K562 (cell line): ENCODE data around the gene EDRF1. TPM values are rescaled to one million over a fixed set of nuclear protein-coding genes. Genes with fewer than 3 reads are reported as not detected.

Experiments
- ATAC-seq: fragments of 200-7000 bp; cut with Tn5 transposase; 3 replicates; pipeline ENCODE4 v1.9.1; 2020; ENCODE audit warnings: moderate library complexity
- BruUV-seq: library from RNA; stranded (reverse); fragments of 400-500 nt; replicated peaks from 2 replicates; lab custom pipeline; 2021; lab: Mats Ljungman, UMichigan
- CTCF ChIA-PET: fragments of 300-600 bp; formaldehyde crosslinking; extraction: SDS; loops from one replicate; lab custom pipeline; 2021; ENCODE audit warnings: low intra/inter-chr PET ratio; lab: Yijun Ruan, JAX
- POLR2A ChIA-PET: fragments of 300-600, 350-650 bp; sonication (Branson Sonifier 250); formaldehyde crosslinking; extraction: SDS; loops from one replicate; lab custom pipeline; 2021; ENCODE audit warnings: antibody characterized with exemption, inconsistent platforms; lab: Yijun Ruan, JAX
- DNase-seq, 4 experiments: peaks; one replicate each; pipeline versions ENCODE4 v3.0.0 to v3.0.0-alpha.2; 2011 to 2018; ENCODE audit warnings: low spot score in 3 of 4, mixed read lengths in 3 of 4; ENCODE audit errors: extremely low read depth in 1 of 4
- FAIRE-seq: peaks from 2 replicates; lab custom pipeline; 2011; peaks lifted over from hg19 to GRCh38; lab: Jason Lieb, UNC
- H2AFZ ChIP-seq: 2 replicates; pipeline ENCODE4 v1.6.0; 2011; ENCODE audit warnings: low read depth, low read length, control low read depth, inconsistent platforms
- H3K27ac ChIP-seq: fragments of 200-600 bp; 3 replicates; pipeline ENCODE4 v1.8.0; 2011; ENCODE audit warnings: low read depth, mild to moderate bottlenecking, control low read depth, inconsistent platforms, low read length, moderate library complexity, mixed read lengths; ENCODE audit errors: extremely low read depth
- H3K27me3 ChIP-seq, 2 experiments: fragments of 300-600 bp in 1 of 2; 2 replicates in 1 of 2; 3 replicates in 1 of 2; pipeline versions ENCODE4 v1.6.0 to v1.8.0; 2011; ENCODE audit warnings: inconsistent platforms in 2 of 2, low read length in 2 of 2, mild to moderate bottlenecking in 1 of 2, mixed read lengths in 1 of 2, moderate library complexity in 1 of 2; ENCODE audit not compliant: control insufficient read depth in 2 of 2, insufficient read depth in 2 of 2
- H3K36me3 ChIP-seq: fragments of 300-600 bp; 3 replicates; pipeline ENCODE4 v1.8.0; 2011; ENCODE audit warnings: mild to moderate bottlenecking, low read length, inconsistent platforms; ENCODE audit not compliant: control insufficient read depth, insufficient read depth
- H3K4me1 ChIP-seq, 2 experiments: fragments of 200-600 bp in 1 of 2; replicated peaks in 1 of 2; 2 replicates in 1 of 2; 3 replicates in 1 of 2; pipeline versions ENCODE4 v1.5.1 to v1.8.0; 2011; ENCODE audit warnings: inconsistent platforms in 2 of 2, low read length in 2 of 2, mild to moderate bottlenecking in 1 of 2, mixed read lengths in 1 of 2, moderate library complexity in 1 of 2; ENCODE audit not compliant: control insufficient read depth in 2 of 2, insufficient read depth in 2 of 2
- H3K4me2 ChIP-seq: 2 replicates; pipeline ENCODE4 v1.6.1; 2011; ENCODE audit warnings: low read length, control low read depth, inconsistent platforms, mixed read lengths; ENCODE audit not compliant: insufficient read depth
- H3K4me3 ChIP-seq: fragments of 200-600 bp; sonication (generic), shearing (Covaris generic); 2 replicates; pipeline ENCODE4 v1.5.1; 2016; ENCODE audit warnings: control low read depth, inconsistent platforms
- H3K79me2 ChIP-seq: fragments of 200-600 bp; 3 replicates; pipeline ENCODE4 v1.8.0; 2011; ENCODE audit warnings: low read length, inconsistent platforms; ENCODE audit not compliant: control insufficient read depth, insufficient read depth
- H3K9ac ChIP-seq, 2 experiments: 2 replicates each; pipeline versions ENCODE4 v1.6.0 to v1.6.1; 2011; ENCODE audit warnings: low read depth in 2 of 2, low read length in 2 of 2, control low read depth in 1 of 2, inconsistent platforms in 1 of 2, mild to moderate bottlenecking in 1 of 2, mixed read lengths in 1 of 2; ENCODE audit not compliant: insufficient read depth in 1 of 2
- H3K9me1 ChIP-seq: one replicate; pipeline ENCODE4 v1.6.0; 2011; ENCODE audit warnings: inconsistent platforms, mild to moderate bottlenecking, low read length, moderate library complexity; ENCODE audit not compliant: control insufficient read depth, insufficient read depth
- H3K9me3 ChIP-seq: replicated peaks from 2 replicates; pipeline ENCODE4 v1.5.1; 2011; ENCODE audit warnings: low read depth, low read length, inconsistent platforms; ENCODE audit not compliant: control insufficient read depth, insufficient read depth
- H4K20me1 ChIP-seq: replicated peaks from 2 replicates; pipeline ENCODE4 v1.6.1; 2011; ENCODE audit warnings: low read length, inconsistent platforms, mixed read lengths; ENCODE audit not compliant: control insufficient read depth, insufficient read depth
- BDP1 ChIP-seq: IDR thresholded peaks from 3 replicates; pipeline ENCODE4 v1.6.1; 2011; ENCODE audit not compliant: insufficient read length, insufficient read depth
- CEBPB ChIP-seq: fragments of 450-650 bp; IDR thresholded peaks from 2 replicates; pipeline ENCODE4 v1.6.1; 2016; ENCODE audit warnings: missing genetic modification characterization, missing compliant biosample characterization
- EP300 ChIP-seq: IDR thresholded peaks from 2 replicates; pipeline ENCODE4 v1.6.1; 2012; ENCODE audit warnings: low read length, improper control_type of control experiment
- HOXB6 ChIP-seq: fragments of 250-450 bp; sonication (Bioruptor Pico); IDR thresholded peaks from 2 replicates; pipeline ENCODE4 v1.5.1; 2022; ENCODE audit warnings: mild to moderate bottlenecking, borderline replicate concordance
- JUN ChIP-seq, 2 experiments: sonication (generic) in 1 of 2; formaldehyde crosslinking in 1 of 2; IDR thresholded peaks; 2 replicates each; pipeline versions ENCODE4 v1.6.1 to v1.8.0; 2012 to 2022; ENCODE audit warnings: borderline replicate concordance in 2 of 2, mild to moderate bottlenecking in 2 of 2, improper control_type of control experiment in 1 of 2, low read depth in 1 of 2, low read length in 1 of 2, missing genetic modification reagents in 1 of 2
- POLR2H ChIP-seq: IDR thresholded peaks from 2 replicates; pipeline ENCODE4 v1.6.1; 2016; ENCODE audit warnings: missing genetic modification characterization, low read depth, mild to moderate bottlenecking, control low read depth, missing compliant biosample characterization, moderate library complexity
- PURB ChIP-seq: sonication (generic); formaldehyde crosslinking; IDR thresholded peaks from 2 replicates; pipeline ENCODE4 v1.9.0; 2021; ENCODE audit warnings: low read depth, mild to moderate bottlenecking, missing genetic modification reagents
- TFAM ChIP-seq: fragments of 250-450 bp; sonication (Bioruptor Pico); conservative IDR thresholded peaks from 2 replicates; pipeline ENCODE4 v1.5.0; 2021; ENCODE audit warnings: mild to moderate bottlenecking, moderate library complexity
- XRCC3 ChIP-seq: fragments of 450-650 bp; IDR thresholded peaks from 2 replicates; pipeline ENCODE4 v1.6.1; 2017; ENCODE audit warnings: mild to moderate bottlenecking, moderate library complexity
- ZNF347 ChIP-seq: fragments of 450-650 bp; formaldehyde crosslinking; IDR thresholded peaks from 2 replicates; pipeline ENCODE4 v1.4.0; 2020; ENCODE audit warnings: low read depth, mild to moderate bottlenecking, moderate library complexity
- ZNF589 ChIP-seq: fragments of 200-800 bp; sonication (Bioruptor generic); IDR thresholded peaks from 2 replicates; pipeline ENCODE4 v1.6.1; 2016; ENCODE audit warnings: low read depth, missing genetic modification characterization, missing compliant biosample characterization
- ZNF644 ChIP-seq: fragments of 200-800 bp; sonication (Bioruptor generic); IDR thresholded peaks from 2 replicates; pipeline ENCODE4 v1.6.1; 2016; ENCODE audit warnings: low read depth, missing genetic modification characterization, missing compliant biosample characterization
- WGBS: fragments of 100-300 bp; shearing (Covaris generic); methylation state at CpG from one replicate; pipeline ENCODE4 v1.1.6; 2016; ENCODE audit warnings: low coverage, mixed read lengths; ENCODE audit not compliant: insufficient coverage; ENCODE audit errors: missing lambda C conversion rate; 5-methylcytosine and 5-hydroxymethylcytosine counted together
- in situ Hi-C: fragments of 300-500 bp; cut with MboI; formaldehyde crosslinking; loops from 4 replicates; pipeline ENCODE4 v1.15.0; 2018; ENCODE audit warnings: inconsistent platforms, mixed read lengths
- intact Hi-C: fragments of 100-400 bp; cut with micrococcal nuclease; formaldehyde crosslinking; loops from 2 replicates; pipeline ENCODE4 v1.14.2; 2022
- polyA plus RNA-seq, 8 experiments: library from polyadenylated mRNA; depleted of rRNA in 4 of 8; stranded (reverse) in 5 of 8; unstranded in 3 of 8; fragments of >200 nt; fragmentation: Nextera tagmentation in 2 of 8; fragmentation: Illumina TruSeq in 1 of 8; extraction: Ambion mirVana in 2 of 8; extraction: Trizol in 1 of 8; gene quantifications; 2 replicates each; pipeline versions ENCODE4 v1.2.1 to v1.2.3, GENCODE V29; 2011 to 2014; ENCODE audit warnings: inconsistent platforms in 1 of 8, missing spikeins in 1 of 8
- total RNA-seq, 7 experiments: library from RNA; depleted of rRNA in 6 of 7; stranded (reverse); fragments of >200 nt in 6 of 7; fragmentation: Illumina TruSeq in 2 of 7; extraction: Trizol in 2 of 7; gene quantifications; 2 replicates each; pipeline versions ENCODE4 v1.2.1 to v1.2.3, GENCODE V29; 2011 to 2021; ENCODE audit warnings: low replicate concordance in 1 of 7
- TF ChIP-seq, protein P1 (sequence below): fragments of 150-350 bp; IDR thresholded peaks from 2 replicates; pipeline ENCODE4 v1.6.1; 2014; ENCODE audit warnings: low read depth, mild to moderate bottlenecking, low read length, borderline replicate concordance
- TF ChIP-seq, protein P2 (sequence below): sonication (generic); formaldehyde crosslinking; IDR thresholded peaks from 2 replicates; pipeline ENCODE4 v1.8.0; 2022; ENCODE audit warnings: missing genetic modification reagents, mild to moderate bottlenecking, borderline replicate concordance

Gene EDRF1
- total and polyA plus RNA-seq, 9 of the 15 experiments (the other 6 are each of a cell fraction or from before 2014, with no cell fraction given): 7.6 to 26.0 (median 18.6) TPM

DNA sequence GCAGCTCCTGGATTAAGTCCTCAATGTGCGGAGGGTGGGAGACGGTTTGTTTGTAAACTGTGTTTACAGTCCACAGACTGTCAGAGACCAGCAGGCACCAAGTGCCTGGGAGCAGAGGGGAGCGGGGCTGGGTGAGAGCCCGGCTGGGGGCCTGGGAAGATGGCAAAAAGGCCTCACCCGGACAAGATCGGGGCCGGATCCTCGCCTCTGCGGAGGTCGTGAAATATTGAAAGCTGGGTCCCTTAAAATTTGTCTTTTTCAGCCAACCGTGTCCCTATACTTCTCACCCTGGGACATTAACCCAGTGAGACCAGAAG, 53.3 kb downstream of the EDRF1 start:
- H3K9me3 ChIP-seq: no peaks in the 10 kb centered on the region
- H2AFZ ChIP-seq: no peak overlapping the region
- TF ChIP-seq EP300 (no peak), PURB (CRISPR knock-in tag) (no peak), ZNF589 (CRISPR knock-in tag) (no peak), TFAM (CRISPR knock-in tag) (no peak), POLR2H (tag) (no peak), BDP1 (no peak), JUN (IDR thresholded peaks at IDR 0.05; ENCODE audit: borderline replicate concordance, low read depth, low read length) (no peak), JUN (CRISPR knock-in tag; IDR thresholded peaks at IDR 0.05; ENCODE audit: borderline replicate concordance) (no peak), CEBPB (tag) (no peak), ZNF347 (no peak), ZNF644 (no peak), HOXB6 (CRISPR knock-in tag) (no peak), XRCC3 (no peak)
- TF ChIP-seq, protein P1, sequence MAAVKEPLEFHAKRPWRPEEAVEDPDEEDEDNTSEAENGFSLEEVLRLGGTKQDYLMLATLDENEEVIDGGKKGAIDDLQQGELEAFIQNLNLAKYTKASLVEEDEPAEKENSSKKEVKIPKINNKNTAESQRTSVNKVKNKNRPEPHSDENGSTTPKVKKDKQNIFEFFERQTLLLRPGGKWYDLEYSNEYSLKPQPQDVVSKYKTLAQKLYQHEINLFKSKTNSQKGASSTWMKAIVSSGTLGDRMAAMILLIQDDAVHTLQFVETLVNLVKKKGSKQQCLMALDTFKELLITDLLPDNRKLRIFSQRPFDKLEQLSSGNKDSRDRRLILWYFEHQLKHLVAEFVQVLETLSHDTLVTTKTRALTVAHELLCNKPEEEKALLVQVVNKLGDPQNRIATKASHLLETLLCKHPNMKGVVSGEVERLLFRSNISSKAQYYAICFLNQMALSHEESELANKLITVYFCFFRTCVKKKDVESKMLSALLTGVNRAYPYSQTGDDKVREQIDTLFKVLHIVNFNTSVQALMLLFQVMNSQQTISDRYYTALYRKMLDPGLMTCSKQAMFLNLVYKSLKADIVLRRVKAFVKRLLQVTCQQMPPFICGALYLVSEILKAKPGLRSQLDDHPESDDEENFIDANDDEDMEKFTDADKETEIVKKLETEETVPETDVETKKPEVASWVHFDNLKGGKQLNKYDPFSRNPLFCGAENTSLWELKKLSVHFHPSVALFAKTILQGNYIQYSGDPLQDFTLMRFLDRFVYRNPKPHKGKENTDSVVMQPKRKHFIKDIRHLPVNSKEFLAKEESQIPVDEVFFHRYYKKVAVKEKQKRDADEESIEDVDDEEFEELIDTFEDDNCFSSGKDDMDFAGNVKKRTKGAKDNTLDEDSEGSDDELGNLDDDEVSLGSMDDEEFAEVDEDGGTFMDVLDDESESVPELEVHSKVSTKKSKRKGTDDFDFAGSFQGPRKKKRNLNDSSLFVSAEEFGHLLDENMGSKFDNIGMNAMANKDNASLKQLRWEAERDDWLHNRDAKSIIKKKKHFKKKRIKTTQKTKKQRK: no peak
- TF ChIP-seq, protein P2, sequence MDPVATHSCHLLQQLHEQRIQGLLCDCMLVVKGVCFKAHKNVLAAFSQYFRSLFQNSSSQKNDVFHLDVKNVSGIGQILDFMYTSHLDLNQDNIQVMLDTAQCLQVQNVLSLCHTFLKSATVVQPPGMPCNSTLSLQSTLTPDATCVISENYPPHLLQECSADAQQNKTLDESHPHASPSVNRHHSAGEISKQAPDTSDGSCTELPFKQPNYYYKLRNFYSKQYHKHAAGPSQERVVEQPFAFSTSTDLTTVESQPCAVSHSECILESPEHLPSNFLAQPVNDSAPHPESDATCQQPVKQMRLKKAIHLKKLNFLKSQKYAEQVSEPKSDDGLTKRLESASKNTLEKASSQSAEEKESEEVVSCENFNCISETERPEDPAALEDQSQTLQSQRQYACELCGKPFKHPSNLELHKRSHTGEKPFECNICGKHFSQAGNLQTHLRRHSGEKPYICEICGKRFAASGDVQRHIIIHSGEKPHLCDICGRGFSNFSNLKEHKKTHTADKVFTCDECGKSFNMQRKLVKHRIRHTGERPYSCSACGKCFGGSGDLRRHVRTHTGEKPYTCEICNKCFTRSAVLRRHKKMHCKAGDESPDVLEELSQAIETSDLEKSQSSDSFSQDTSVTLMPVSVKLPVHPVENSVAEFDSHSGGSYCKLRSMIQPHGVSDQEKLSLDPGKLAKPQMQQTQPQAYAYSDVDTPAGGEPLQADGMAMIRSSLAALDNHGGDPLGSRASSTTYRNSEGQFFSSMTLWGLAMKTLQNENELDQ (CRISPR knock-in tag): no peak
- TF ChIP-seq, all 486 proteins: peak for 0
- no peak overlapping the region for H3K27ac ChIP-seq
- FAIRE-seq (no peak), ATAC-seq (no peak), DNase-seq (no peak)
- 31% methylated on average over 3 of the region's 11 CpGs for WGBS
- no peaks in the 10 kb centered on the region for H3K27me3 ChIP-seq
- no TSS peak for BruUV-seq
- H3K79me2 ChIP-seq: no peaks in the 10 kb centered on the region
- POLR2A ChIA-PET: no interaction called here
- H4K20me1 ChIP-seq: no peaks in the 10 kb centered on the region
- CTCF ChIA-PET: no interaction called here
- no peak overlapping the region for H3K9ac ChIP-seq
- H3K36me3 ChIP-seq: no peaks in the 10 kb centered on the region
- H3K4me3 ChIP-seq: no peak overlapping the region
- in situ Hi-C loops (no loop called here), intact Hi-C loops (no loop called here)
- peaks cover 0 to 13% of the 10 kb centered on the region in 2 experiments; a peak in 2 of 5 replicates for H3K4me1 ChIP-seq
- H3K9me1 ChIP-seq: no peaks in the 10 kb centered on the region
- no peak overlapping the region for H3K4me2 ChIP-seq
